ENCODE data around the gene CD79A.
A peak's percentile ranks its signal among the peaks of the same experiment; 100 is the strongest.
"Not testable (repeated sequence)": the region's sequence is repeated elsewhere in the genome, so short reads cannot be mapped to it uniquely, and the experiment has no call there.

The CD79A gene

GRCh38 chr19:41863209-41863931, 13.7 kb upstream of the CD79A start:
- FAIRE-seq = no peak

DNA sequence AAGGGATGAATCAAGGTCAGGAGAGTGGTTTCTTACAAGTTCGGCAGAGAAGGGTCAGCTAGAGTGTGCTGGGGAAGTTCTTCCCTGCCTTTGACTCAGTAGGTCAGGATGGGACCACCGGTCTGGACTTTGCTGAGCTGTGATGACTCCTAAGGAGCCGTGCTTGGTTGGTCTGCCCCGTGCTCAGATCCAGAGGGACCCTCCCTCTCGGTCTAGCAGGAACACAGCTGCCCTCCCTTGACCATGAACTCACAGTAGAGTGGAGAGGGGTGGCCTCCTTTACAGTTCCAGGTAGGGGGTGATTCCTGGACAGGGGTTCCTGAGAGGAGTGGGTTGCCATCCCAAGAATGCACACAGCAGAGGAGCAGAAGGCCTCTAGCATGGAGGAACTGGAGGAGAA, 12.7 kb upstream of the CD79A start:
- no peak for FAIRE-seq

DNA sequence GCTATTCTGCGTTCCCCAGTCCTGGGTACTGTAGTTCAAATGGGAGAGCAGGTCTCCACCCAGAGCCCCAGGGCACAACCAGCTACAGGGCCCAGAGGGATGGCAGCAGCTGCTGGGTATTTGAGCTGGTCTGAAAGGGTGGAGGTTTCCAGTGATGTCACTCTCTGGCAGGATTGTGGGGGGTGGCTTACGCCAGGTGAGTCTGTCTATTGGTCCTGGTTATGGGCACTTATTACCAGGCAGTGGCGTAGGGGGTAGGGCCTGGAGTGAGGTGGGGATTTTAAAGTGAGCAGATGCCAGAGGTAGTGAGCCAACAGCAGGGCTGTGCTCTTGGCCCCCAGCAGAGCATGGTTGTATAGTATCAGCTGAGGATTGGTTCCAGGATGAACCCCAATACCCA, 10.8 kb upstream of the CD79A start:
- no peak for FAIRE-seq

DNA sequence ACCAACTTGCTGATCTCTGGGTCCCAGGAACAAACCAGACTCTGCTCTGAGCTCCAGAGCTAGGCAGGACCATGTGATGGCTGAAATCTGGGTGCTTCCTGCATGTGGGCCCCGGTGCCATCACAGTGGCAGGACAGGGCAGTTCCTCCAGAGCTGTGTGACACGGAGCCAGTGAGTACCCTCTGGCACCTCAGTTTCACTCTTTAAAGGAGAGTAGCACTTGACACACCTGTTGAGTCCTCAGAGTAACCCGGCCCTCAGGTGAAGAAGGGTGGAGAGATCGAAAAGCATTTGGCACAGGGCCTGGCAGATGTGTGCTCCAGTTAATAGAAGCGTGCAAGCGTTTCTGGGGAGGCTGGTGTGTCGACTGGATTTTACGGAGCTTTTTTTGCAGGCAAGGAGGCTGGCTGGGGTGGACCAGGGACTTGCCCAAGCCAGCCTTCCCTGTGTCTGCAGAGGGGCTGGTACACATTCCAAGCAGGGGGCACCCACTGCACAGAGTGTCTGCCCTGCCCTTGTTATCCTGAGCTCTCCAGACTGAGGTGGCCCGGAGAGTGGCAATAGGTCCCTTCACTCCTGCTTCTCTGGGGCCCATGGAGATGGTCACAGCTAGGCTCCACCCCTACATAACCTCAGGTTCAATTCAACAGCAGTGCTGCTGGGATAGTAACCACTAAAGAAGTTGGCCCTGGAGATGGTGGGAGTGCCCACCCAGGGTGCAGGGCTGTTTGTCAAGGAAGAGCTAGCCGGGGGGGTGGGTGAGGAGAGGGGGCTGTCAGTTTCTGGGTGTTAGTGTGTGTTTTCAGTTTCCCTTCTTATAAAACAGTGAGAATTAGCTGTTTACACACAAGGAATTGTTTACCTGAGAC, 8.7 kb upstream of the CD79A start:
- FAIRE-seq = no peak

GRCh38 chr19:41868989-41869300, 8.1 kb upstream of the CD79A start:
- FAIRE-seq = no peak

DNA sequence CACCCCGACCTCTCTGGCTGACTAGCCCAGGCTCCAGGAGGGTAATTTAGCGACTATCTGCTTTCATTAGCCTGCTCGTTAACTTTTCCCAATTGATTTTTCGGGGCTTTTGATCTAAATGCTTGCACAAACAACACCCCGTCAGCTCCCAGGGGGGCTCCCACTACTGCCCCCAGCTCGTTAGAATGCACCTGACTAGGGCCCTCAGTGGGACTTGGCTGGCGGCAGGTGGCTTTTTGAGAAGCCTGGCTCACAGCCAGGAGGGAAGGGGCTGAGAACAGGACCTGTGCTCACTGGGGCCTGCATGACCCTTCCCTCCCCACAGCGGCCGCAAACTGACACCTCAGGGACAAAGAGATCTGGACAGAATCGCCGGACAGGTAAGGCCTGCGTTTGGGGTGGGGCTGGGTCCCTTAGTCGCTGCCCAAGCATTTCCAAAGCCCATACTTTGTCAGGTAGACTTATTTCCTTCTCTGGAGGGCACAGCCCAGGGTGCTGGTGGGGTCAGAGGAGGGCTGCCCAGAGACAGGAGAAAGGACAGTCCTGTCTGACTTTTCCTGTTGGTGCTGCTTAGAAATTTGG, 7.6 kb upstream of the CD79A start:
- no peak for FAIRE-seq

DNA sequence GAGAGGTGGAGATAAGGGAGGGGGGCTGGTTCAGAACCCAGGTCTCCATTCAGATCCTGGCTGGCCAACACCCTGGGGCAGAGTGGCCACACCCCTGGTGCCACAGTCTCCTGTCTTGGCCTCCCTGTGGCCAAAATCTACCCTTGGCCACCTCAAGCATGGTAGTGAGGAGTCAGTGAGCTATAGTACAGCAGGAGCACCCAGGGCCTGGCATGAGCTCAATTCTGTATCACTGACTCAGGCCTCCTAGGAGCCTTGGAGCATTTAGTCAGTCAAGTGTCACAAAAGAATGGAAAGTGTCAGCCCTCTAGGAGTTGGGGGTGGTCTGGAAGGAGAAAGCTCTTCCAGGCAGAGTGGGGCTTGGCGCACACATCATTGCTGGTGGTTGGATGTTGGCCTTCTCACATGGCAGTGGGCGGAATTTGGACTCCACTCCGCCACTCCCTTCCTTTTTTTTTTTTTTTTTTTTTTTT, 6.6 kb upstream of the CD79A start:
- no peak for FAIRE-seq

DNA sequence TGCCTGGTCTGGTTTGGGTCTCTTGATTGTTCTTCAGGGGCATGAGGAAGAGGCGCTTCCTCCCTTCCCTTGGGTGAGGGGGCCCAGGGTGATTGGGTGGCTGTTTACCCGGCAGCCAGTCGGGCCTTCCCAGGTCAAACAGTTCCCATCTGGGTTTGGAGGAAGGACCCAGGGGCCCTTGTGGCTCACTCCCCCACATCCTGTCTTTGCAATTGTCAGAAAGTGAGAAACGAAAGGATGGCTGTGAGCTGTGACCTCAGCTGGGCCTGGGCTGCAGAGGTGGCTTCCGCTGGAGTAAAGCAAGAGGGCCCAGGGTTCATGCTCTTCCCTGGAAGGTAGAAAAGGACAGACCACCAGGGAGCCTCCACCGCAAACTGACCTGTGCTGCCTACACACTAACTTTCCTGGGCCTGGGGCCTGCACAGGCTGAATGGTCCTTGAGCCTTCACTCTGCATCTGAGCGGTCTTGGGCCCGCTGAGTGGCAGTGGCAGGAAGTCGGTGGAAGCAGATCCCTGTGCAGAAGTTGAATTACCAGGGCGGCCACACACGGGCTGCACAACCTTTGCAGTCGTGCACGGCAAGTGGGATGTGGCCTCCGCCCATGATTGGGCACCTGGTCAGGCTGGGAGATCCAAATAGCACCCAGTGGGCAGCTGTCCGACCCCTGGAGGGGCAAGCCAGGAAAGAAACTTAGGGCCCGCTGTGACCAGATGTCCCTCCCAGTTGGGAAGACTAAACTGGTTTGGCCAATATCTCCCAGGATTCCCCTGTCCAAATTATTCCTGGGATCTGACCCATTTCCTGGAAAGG, 5.3 kb upstream of the CD79A start:
- FAIRE-seq = no peak

DNA sequence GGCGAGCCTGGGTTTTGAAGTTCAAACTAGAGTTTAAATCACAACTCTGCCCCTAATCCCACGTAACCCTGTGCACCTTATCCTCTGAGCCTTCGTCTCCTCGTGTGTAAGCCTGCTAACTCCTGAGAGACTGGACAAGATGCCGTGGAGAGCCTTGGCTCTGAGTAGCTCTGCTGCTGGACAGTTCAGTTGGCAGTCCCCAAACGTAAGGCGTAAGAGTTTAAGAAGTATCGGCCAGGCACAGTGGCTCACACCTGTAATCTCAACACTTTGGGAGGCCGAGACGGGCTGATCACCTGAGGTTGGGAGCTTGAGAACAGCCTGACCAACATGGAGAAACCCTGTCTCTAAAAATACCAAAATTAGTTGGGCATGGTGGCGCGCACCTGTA, 4.7 kb upstream of the CD79A start:
- no peak for FAIRE-seq

- no peak for FAIRE-seq
Observed at GRCh38 chr19:41872775-41873647, 4.1 kb upstream of the CD79A start.

DNA sequence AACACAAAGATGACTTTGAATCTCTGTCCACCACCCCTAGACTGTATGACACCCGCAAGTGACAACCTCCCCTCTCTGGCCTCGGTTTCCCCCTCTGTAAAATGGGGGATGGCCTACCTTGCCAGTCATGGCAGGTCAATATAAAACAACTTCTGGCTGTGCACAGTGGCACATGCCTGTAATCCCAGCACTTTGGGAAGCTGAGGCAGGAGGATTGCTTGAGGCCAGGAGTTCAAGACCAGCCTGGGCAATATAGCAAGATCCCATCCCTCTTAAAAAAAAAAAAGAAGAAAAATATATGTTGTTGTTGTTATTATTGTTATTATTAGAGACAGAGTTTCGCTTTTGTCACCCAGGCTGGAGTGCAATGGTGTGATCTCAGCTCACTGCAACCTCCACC, 1.1 kb upstream of the CD79A start:
- not testable (repeated sequence) for FAIRE-seq

GRCh38 chr19:41877916-41878905, 1.1 kb downstream of the CD79A start:
- no peak for FAIRE-seq

DNA sequence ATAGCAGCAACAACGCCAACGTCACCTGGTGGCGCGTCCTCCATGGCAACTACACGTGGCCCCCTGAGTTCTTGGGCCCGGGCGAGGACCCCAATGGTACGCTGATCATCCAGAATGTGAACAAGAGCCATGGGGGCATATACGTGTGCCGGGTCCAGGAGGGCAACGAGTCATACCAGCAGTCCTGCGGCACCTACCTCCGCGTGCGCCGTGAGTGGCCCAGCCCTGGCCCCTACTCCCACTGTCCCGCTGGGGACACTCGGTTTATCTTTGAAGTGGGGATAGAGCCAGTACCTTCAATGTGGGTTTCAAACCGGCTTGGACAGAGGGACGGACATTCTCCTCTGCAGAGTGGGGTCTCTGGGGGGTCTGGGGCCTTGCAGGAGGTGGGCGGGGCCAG, 2.0 kb downstream of the CD79A start:
- FAIRE-seq = no peak

- FAIRE-seq = no peak
Observed at GRCh38 chr19:41879670-41880328, 2.7 kb downstream of the CD79A start.

DNA sequence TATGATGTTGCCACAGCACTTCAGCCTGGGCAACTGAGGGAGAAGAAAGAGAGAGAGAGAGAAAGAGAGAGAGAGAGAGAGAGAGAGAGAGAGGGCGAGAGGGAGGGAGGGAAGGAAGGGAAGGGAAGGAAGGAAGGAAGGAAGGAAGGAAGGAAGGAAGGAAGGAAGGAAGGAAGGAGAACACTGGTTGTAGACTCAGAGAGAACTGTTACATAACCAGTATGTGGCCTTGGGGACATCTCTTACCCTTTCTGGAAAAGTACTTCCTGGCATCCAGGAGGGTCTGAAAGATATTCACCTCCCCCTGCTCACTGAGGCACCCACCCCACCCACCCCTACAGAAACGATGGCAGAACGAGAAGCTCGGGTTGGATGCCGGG, 3.2 kb downstream of the CD79A start:
- FAIRE-seq = no peak

DNA sequence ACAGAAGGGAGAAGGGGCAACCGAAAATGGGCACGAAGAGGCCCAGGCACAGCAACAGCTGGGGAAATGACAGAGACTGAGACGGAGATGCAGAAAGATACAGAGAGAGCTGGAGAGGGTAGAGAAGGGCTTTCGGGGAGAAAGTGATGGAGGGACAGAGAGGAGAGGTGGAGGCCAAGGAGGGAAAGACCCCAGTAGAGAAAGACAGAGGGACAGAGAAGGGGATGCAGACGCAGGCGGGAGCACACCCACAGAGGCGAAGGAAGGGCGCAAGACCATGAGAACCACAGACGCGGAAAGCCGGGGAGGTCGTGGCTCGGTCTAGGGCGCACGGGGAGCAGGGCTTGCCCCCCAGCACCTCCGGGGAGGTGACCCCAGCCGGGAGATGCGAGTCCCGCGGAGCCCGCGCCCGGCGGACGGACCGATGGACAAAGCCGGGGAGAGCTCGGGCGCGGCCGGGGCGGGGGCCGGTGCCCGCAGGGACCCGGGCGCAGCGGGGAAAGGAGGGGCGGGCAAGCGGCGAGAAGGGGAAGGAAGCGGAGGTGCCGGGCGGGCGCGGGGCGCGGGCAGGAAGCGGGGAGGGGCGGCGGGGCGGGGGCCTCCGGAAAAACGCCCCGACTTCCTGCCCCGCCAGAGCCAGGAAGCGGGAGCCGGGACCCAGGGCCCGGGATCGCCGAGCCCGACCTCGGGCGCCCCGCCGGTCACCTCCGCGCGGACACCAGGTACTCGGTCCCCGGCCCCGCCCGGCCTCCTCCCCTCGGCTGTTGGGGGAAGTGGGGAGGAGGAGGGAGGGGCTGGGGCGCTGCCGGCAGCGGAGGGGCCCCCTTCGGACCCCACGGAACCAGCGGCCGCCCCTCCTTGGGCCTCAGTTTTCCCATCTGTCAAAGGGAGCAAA, 5.7 kb downstream of the CD79A start, which contains the start of gene ARHGEF1:
ARHGEF1 (plus strand) TSS at position 617 of the 895 bp plus-strand sequence. CDS start 4,899 bp downstream, outside the sequence.
- FAIRE-seq = no peak

DNA sequence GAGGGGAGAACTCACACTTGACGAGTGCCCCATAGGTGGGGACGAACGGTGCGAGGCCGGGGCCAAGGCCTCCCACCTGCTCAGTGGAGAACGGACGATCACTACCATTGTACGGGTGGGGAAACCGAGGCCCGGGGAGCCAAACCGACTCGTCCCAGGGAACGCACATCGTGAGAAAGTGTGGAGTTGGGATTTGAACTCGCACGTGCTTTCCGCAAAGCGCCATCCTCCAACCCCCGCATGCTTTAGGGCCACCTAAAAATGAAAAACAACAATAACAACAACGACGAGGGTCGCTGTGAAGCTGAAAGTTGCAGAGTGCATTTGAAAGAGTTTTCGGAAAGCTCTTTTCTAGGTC, 6.4 kb downstream of the CD79A start:
- no peak for FAIRE-seq

DNA sequence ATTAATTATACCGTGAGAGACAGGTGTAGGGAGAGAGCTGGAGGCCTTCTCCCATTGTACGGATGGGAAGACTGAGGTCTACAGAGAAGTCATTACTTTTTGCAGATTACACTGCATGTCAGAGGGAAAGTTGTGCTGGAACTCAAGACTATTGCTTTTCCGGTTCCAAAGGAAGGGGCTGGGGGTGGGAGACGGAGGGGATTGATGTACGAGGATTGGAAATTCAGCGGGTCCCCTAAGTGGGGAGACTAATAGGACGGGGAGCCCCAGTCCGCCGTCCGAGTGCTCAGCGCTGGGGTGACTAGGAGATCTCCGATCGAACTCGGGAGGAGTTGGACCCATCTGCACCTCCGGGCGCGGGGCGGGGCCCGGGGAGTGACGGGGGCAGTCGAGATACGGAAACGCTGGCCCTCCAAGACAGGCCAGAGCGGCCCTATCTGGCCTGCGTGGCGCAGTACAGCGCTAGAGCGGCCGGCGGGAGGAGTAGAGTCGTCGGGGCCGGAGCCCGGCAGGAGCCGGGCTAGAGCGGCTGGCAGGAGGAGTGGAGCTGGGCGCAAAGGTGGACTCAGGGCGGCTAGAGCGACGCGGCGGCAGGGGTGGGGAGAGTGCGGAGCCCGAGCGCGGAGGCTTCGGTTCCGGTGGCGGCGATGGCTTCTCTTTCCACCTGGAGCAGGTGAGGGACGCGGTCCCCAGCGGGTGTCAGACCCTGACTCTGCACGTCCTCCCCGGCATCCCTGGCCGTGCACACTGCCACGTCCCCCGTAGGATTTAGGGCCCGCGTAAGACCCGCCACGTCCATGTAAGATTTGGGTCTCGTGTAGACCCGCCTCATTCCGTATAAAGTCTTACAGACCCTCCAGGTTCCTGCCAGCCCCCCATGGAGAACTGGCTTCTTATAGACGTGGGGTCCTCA, 7.0 kb downstream of the CD79A start:
- FAIRE-seq = peak; percentile 60
